ENCODE measurements around the gene THRA.

The THRA gene, protein sequence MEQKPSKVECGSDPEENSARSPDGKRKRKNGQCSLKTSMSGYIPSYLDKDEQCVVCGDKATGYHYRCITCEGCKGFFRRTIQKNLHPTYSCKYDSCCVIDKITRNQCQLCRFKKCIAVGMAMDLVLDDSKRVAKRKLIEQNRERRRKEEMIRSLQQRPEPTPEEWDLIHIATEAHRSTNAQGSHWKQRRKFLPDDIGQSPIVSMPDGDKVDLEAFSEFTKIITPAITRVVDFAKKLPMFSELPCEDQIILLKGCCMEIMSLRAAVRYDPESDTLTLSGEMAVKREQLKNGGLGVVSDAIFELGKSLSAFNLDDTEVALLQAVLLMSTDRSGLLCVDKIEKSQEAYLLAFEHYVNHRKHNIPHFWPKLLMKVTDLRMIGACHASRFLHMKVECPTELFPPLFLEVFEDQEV

GRCh38 chr17:40062329-40063186 is at the start of gene THRA:
Gene THRA, plus strand, starts transcription at chr17:40062965. Its CDS starts 11,524 bp downstream, at chr17:40074489.
- TF ChIP-seq GATA2 (IDR thresholded peaks at IDR 0.05; ENCODE audit: low read depth, low read length) (no peak), GATA3 (IDR thresholded peaks at IDR 0.05; ENCODE audit: low read depth, low read length) (no peak)

DNA sequence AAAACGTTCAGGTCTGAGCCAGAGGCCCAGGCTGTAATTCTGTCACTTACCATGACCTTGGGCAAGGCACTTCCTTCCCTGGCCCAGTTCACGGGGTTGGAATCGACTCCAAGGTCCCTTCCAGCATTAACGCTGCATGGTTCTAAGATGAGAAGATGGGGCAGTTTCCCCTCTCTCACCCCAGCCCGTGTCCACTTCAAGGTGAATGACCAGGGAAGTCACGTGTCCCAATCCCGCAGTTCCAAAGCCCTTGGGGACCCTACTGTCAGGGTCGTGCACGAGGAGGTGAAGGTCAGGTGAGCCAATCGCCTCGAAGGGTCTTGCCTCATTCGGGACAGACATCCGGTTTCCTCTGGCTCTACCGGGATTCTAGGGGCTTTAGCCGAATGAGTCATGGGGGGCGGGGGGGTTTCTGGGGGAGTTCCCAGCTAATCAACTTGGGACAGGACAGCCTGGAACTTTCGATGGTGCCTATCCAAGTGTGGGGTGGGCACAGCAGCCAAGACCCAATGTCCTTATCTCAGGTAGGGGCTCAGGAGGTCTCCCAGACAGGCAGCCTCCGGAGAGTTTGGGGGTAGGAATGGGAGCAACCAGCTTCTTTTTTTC is 48.3 kb upstream of the THRA start:
- no peak for TF ChIP-seq GATA3 (IDR thresholded peaks at IDR 0.05; ENCODE audit: low read depth, low read length)
- no peak for TF ChIP-seq GATA2 (IDR thresholded peaks at IDR 0.05; ENCODE audit: low read depth, low read length)

DNA sequence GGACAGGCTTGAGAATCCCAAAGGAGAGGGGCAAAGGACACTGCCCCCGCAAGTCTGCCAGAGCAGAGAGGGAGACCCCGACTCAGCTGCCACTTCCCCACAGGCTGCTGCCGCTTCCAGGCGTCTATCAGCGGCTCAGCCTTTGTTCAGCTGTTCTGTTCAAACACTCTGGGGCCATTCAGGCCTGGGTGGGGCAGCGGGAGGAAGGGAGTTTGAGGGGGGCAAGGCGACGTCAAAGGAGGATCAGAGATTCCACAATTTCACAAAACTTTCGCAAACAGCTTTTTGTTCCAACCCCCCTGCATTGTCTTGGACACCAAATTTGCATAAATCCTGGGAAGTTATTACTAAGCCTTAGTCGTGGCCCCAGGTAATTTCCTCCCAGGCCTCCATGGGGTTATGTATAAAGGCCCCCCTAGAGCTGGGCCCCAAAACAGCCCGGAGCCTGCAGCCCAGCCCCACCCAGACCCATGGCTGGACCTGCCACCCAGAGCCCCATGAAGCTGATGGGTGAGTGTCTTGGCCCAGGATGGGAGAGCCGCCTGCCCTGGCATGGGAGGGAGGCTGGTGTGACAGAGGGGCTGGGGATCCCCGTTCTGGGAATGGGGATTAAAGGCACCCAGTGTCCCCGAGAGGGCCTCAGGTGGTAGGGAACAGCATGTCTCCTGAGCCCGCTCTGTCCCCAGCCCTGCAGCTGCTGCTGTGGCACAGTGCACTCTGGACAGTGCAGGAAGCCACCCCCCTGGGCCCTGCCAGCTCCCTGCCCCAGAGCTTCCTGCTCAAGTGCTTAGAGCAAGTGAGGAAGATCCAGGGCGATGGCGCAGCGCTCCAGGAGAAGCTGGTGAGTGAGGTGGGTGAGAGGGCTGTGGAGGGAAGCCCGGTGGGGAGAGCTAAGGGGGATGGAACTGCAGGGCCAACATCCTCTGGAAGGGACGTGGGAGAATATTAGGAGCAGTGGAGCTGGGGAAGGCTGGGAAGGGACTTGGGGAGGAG is 47.5 kb upstream of the THRA start, which contains the start of gene CSF3:
Gene CSF3, plus strand, starts transcription at position 436 of the 993 bp plus-strand sequence. Its CDS starts 35 bp downstream, at position 471.
- TF ChIP-seq GATA2 (IDR thresholded peaks at IDR 0.05; ENCODE audit: low read depth, low read length) (no peak), GATA3 (IDR thresholded peaks at IDR 0.05; ENCODE audit: low read depth, low read length) (no peak)

DNA sequence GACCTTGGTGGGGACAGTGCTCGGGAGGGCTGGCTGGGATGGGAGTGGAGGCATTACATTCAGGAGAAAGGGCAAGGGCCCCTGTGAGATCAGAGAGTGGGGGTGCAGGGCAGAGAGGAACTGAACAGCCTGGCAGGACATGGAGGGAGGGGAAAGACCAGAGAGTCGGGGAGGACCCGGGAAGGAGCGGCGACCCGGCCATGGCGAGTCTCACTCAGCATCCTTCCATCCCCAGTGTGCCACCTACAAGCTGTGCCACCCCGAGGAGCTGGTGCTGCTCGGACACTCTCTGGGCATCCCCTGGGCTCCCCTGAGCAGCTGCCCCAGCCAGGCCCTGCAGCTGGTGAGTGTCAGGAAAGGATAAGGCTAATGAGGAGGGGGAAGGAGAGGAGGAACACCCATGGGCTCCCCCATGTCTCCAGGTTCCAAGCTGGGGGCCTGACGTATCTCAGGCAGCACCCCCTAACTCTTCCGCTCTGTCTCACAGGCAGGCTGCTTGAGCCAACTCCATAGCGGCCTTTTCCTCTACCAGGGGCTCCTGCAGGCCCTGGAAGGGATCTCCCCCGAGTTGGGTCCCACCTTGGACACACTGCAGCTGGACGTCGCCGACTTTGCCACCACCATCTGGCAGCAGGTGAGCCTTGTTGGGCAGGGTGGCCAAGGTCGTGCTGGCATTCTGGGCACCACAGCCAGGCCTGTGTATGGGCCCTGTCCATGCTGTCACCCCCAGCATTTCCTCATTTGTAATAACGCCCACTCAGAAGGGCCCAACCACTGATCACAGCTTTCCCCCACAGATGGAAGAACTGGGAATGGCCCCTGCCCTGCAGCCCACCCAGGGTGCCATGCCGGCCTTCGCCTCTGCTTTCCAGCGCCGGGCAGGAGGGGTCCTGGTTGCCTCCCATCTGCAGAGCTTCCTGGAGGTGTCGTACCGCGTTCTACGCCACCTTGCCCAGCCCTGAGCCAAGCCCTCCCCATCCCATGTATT is 46.5 kb upstream of the THRA start:
- no peak for TF ChIP-seq GATA2 (IDR thresholded peaks at IDR 0.05; ENCODE audit: low read depth, low read length)
- no peak for TF ChIP-seq GATA3 (IDR thresholded peaks at IDR 0.05; ENCODE audit: low read depth, low read length)

DNA sequence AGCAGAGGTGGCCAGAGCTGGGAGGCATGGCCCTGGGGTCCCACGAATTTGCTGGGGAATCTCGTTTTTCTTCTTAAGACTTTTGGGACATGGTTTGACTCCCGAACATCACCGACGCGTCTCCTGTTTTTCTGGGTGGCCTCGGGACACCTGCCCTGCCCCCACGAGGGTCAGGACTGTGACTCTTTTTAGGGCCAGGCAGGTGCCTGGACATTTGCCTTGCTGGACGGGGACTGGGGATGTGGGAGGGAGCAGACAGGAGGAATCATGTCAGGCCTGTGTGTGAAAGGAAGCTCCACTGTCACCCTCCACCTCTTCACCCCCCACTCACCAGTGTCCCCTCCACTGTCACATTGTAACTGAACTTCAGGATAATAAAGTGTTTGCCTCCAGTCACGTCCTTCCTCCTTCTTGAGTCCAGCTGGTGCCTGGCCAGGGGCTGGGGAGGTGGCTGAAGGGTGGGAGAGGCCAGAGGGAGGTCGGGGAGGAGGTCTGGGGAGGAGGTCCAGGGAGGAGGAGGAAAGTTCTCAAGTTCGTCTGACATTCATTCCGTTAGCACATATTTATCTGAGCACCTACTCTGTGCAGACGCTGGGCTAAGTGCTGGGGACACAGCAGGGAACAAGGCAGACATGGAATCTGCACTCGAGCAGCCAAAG is 45.2 kb upstream of the THRA start:
- no peak for TF ChIP-seq GATA3 (IDR thresholded peaks at IDR 0.05; ENCODE audit: low read depth, low read length)
- TF ChIP-seq GATA2 (IDR thresholded peaks at IDR 0.05; ENCODE audit: low read depth, low read length): no peak

DNA sequence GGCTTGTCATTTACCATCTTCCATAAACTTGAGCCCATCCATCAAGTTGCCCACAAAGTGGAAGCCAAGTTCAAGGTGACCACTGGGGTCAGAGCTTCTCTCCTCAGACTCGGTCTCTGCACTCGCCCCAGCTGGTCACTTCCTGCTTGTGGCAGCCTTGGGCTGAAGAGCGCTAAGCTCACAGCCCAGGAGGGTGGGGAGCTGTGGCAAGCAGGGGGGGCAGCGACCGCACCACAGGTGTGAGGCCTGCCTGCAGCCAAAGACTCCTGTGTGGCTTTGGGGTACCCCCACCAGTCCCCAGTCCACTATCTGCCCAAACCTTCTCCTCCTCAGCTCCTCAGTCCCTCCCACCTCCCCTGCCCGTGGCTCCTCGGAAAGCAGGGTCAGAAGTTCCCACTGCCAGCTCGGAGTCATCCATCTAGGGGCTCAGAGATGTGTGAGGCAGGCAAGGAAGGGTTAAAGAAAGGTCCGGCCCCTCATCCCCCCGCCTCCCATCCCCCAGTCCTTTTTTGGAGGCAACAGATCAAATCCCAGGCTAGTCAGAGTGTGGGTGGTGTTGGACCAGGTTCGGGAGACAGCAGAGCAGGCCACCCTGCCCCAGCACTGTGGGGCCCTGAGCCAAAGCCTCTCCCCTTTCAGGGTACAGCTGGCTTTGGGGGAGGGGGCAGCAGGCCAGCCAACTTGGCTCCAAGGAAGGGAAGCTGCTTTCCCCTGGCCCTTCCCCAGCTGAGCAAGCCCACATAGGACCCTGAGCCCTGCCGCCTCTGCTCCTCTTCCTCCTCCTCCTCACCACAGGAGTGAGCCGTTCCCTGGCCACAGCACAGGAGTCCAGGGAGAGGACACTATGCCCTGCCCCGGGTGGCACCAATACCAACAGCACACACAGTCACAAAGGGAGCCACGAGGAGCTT is 44.3 kb upstream of the THRA start:
- TF ChIP-seq GATA2 (IDR thresholded peaks at IDR 0.05; ENCODE audit: low read depth, low read length) (no peak), GATA3 (IDR thresholded peaks at IDR 0.05; ENCODE audit: low read depth, low read length) (no peak)

- TF ChIP-seq GATA3 (IDR thresholded peaks at IDR 0.05; ENCODE audit: low read depth, low read length) (no peak), GATA2 (IDR thresholded peaks at IDR 0.05; ENCODE audit: low read depth, low read length) (no peak)
Observed at GRCh38 chr17:40019140-40019991, 43.4 kb upstream of the THRA start.

DNA sequence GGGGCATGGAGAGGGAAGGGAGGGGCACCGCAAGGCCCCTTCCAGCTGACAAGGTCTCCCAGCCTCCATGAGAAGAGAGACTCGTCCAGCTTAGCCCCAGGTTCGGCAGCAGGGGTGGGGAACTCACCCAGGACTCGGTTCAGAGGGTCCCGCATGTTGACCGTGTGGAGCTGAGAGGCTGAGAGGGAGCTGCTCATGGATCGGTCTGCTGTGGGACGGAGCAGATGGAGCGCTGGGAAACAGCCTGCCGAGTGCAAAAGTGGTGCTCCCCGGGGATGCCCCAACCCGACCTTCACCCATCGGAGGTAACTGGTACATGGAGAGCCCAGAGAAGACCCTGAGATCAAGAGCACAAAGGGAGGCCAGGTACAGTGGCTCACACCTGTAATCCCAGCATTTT is 42.6 kb upstream of the THRA start:
- TF ChIP-seq GATA2 (IDR thresholded peaks at IDR 0.05; ENCODE audit: low read depth, low read length) (no peak), GATA3 (IDR thresholded peaks at IDR 0.05; ENCODE audit: low read depth, low read length) (no peak)

GRCh38 chr17:40021451-40021971 is 41.3 kb upstream of the THRA start:
- TF ChIP-seq GATA2 (IDR thresholded peaks at IDR 0.05; ENCODE audit: low read depth, low read length): no peak

DNA sequence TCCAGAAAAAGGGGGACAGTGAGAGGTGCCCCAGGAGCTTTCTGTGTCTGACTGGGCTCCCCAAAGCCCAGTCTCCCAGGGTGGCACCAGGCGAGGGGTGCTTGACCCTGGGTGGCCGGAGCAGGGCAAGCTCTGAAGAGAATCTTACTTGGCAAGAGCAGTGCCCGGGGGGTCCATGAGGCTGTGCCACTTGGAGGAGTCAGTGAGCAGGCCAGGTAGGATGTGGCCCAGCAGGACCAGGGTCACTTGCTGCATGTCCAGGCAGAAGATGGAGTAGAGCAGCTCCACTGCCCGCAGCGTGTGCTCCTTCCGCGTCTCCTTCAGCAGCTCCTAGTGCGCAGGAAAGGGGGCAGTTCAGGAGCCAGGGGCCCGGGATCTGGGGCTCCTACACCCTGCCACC is 40.3 kb upstream of the THRA start:
- no peak for TF ChIP-seq GATA3 (IDR thresholded peaks at IDR 0.05; ENCODE audit: low read depth, low read length)
- TF ChIP-seq GATA2 (IDR thresholded peaks at IDR 0.05; ENCODE audit: low read depth, low read length): no peak
